ENCODE measurements around the gene FGD3. TPM values are rescaled to one million over a fixed set of nuclear protein-coding genes. Genes with fewer than 3 reads are reported as not detected.
"Not testable (repeated sequence)": the region's sequence is repeated elsewhere in the genome, so short reads cannot be mapped to it uniquely, and the experiment has no call there.

The FGD3 gene
- total RNA-seq, 2 experiments from 2014 or later = 91.0 to 95.7 TPM

DNA sequence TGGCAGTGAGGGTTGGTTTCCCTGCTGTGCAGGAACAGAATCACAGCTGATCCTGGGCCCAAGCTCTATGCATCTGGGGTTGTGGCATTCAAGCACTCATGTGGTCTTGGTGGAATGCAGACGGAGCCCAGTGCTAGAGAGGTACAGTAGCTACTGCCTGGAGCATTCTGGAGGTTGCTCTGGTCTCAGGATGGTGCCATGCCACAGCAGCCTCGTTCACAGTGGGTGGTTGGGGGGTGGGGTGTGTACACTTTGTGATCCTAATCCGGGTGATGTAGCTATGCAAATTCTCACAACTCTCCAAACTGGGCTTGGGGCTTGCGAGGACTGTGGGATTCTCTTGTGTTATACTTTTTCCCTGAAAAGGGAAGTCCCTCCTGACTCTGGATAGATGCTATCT is 45.2 kb downstream of the FGD3 start:
- Mint-ChIP-seq H3K27me3 (no peaks in the 10 kb centered on the region), H3K36me3 (ENCODE audit: low read depth) (peaks cover 99% of the 10 kb centered on the region), H3K9me3 (peaks cover 2% of the 10 kb centered on the region), H3K27ac (peak overlapping the region; percentile 75), H3K4me3 (peak overlapping the region; percentile 2), H3K4me1 (ENCODE audit: low read depth) (peaks cover 99% of the 10 kb centered on the region)
- Histone ChIP-seq H3K27ac (ENCODE audit: low read depth in 1 of 2, low read length in 2 of 2) (peak overlapping the region in 1 of 2 donors; percentile 22), H3K27me3 (ENCODE audit: control insufficient read depth in 1 of 2, insufficient read depth in 2 of 2, low read length in 2 of 2) (no peaks in the 10 kb centered on the region), H3K4me1 (ENCODE audit: insufficient read depth, low read length) (peaks cover 38% of the 10 kb centered on the region), H3K9me3 (ENCODE audit: control insufficient read depth in 1 of 2, insufficient read depth in 1 of 2, low read length in 2 of 2) (no peaks in the 10 kb centered on the region), H3K36me3 (ENCODE audit: insufficient read depth, low read length) (peaks cover 39% of the 10 kb centered on the region), H3K4me3 (ENCODE audit: low read length) (no peak overlapping the region)
- intact Hi-C loops (cut with DNase I, micrococcal nuclease) = no loop called here
- POLR2A ChIA-PET = interaction anchor here (0.5 to 1.6 kb wide), 5 partner anchors 11 to 72 kb away, joined by 3 to 7 read pairs (median 4); no protein-coding TSS in a partner anchor
- DNase-seq (peak in 1 of 14 experiments; percentile 23), ATAC-seq (ENCODE audit: poor library complexity) (no peak)
- CTCF ChIA-PET = interaction anchor here (0.8 to 2.4 kb wide), 4 partner anchors 11 to 116 kb away, joined by 3 to 10 read pairs (median 4); no protein-coding TSS in a partner anchor
- TF ChIP-seq, protein P1, sequence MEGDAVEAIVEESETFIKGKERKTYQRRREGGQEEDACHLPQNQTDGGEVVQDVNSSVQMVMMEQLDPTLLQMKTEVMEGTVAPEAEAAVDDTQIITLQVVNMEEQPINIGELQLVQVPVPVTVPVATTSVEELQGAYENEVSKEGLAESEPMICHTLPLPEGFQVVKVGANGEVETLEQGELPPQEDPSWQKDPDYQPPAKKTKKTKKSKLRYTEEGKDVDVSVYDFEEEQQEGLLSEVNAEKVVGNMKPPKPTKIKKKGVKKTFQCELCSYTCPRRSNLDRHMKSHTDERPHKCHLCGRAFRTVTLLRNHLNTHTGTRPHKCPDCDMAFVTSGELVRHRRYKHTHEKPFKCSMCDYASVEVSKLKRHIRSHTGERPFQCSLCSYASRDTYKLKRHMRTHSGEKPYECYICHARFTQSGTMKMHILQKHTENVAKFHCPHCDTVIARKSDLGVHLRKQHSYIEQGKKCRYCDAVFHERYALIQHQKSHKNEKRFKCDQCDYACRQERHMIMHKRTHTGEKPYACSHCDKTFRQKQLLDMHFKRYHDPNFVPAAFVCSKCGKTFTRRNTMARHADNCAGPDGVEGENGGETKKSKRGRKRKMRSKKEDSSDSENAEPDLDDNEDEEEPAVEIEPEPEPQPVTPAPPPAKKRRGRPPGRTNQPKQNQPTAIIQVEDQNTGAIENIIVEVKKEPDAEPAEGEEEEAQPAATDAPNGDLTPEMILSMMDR (IDR thresholded peaks at IDR 0.05) = no peak

DNA sequence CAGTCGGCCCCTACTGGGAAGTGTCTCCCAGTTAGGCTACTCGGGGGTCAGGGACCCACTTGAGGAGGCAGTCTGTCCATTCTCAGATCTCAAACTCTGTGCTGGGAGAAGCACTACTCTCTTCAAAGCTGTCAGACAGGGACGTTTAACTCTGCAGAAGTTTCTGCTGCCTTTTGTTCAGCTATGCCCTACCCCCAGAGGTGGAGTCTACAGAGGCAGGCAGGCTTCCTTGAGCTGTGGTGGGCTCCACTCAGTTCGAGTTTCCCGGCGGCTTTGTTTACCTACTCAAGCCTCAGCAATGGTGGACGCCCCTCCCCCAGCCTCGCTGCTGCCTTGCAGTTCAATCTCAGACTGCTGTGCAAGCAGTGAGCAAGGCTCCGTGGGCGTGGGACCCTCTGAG is 51.5 kb downstream of the FGD3 start:
- H3K27ac ChIP-seq (ENCODE audit: low read depth in 1 of 2, low read length in 2 of 2); H3K4me3 ChIP-seq (ENCODE audit: low read length); H3K27me3 ChIP-seq (ENCODE audit: control insufficient read depth in 1 of 2, insufficient read depth in 2 of 2, low read length in 2 of 2); H3K9me3 ChIP-seq (ENCODE audit: control insufficient read depth in 1 of 2, insufficient read depth in 1 of 2, low read length in 2 of 2); H3K4me3 Mint-ChIP-seq; H3K27me3 Mint-ChIP-seq; ATAC-seq (ENCODE audit: poor library complexity); H3K9me3 Mint-ChIP-seq; intact Hi-C loops (cut with DNase I, micrococcal nuclease): not testable (repeated sequence)
- Histone ChIP-seq H3K4me1 (ENCODE audit: insufficient read depth, low read length) (peaks cover 37% of the 10 kb centered on the region), H3K36me3 (ENCODE audit: insufficient read depth, low read length) (peaks cover 21% of the 10 kb centered on the region)
- peak overlapping the region; percentile 88 for H3K27ac Mint-ChIP-seq
- peaks cover 97% of the 10 kb centered on the region for H3K36me3 Mint-ChIP-seq (ENCODE audit: low read depth)
- peaks cover 96% of the 10 kb centered on the region for H3K4me1 Mint-ChIP-seq (ENCODE audit: low read depth)
- ChIA-PET POLR2A (interaction anchor here (0.6 to 1.1 kb wide), 3 partner anchors 33 to 111 kb away, joined by 3 read pairs; no protein-coding TSS in a partner anchor), CTCF (interaction anchor here (1.7 kb wide), 1 partner anchor 42 kb away, joined by 6 read pairs; no protein-coding TSS in a partner anchor)
- peak in 1 of 14 experiments; percentile 31 for DNase-seq

DNA sequence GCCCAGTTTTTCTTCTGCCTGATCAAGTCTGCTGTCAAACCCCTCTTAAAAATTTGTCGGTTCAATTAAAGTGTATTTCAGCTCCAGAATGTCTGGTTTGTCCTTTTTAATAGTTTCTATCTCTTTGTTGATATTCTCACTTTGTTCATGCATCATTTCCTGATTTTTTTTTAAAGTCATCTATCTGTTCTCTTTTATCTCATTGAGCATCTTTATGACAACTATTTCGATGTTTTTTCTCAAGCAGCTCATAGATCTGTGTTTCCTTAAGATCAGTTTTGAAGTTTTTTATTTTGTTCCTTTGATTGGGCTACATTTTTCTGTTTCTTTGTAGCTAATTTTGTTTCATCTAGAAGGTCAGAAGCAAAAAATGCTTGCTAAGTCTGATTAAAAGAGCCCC is 53.7 kb downstream of the FGD3 start:
- no peaks in the 10 kb centered on the region for H3K27me3 ChIP-seq (ENCODE audit: control insufficient read depth in 1 of 2, insufficient read depth in 2 of 2, low read length in 2 of 2)
- H3K4me3 ChIP-seq (ENCODE audit: low read length) = no peak overlapping the region
- Mint-ChIP-seq H3K36me3 (ENCODE audit: low read depth) (peaks cover 98% of the 10 kb centered on the region), H3K4me1 (ENCODE audit: low read depth) (peaks cover 88% of the 10 kb centered on the region), H3K27me3 (no peaks in the 10 kb centered on the region), H3K27ac (peak overlapping the region; percentile 88), H3K9me3 (peaks cover 3% of the 10 kb centered on the region), H3K4me3 (peak overlapping the region; percentile 39)
- peaks cover 46% of the 10 kb centered on the region for H3K4me1 ChIP-seq (ENCODE audit: insufficient read depth, low read length)
- ATAC-seq (ENCODE audit: poor library complexity) = peak; percentile 44
- ChIA-PET POLR2A (interaction anchor here (0.7 to 3.4 kb wide), 10 partner anchors 9 to 143 kb away, joined by 3 to 16 read pairs (median 4); no protein-coding TSS in a partner anchor), CTCF (interaction anchor here (0.8 to 2.5 kb wide), 6 partner anchors 14 to 108 kb away, joined by 3 to 15 read pairs (median 5); no protein-coding TSS in a partner anchor)
- H3K27ac ChIP-seq (ENCODE audit: low read depth in 1 of 2, low read length in 2 of 2) = peak overlapping the region; percentile 61 to 65
- TF ChIP-seq, protein P1 (IDR thresholded peaks at IDR 0.05) = no peak
- peak in 3 of 14 experiments; percentile 44 to 56 (median 52) for DNase-seq
- intact Hi-C loops (cut with DNase I, micrococcal nuclease) = loop anchor here (2.0 to 10.0 kb wide), 5 partner anchors 14 to 304 kb away; no protein-coding TSS in a partner anchor
- peaks cover 0 to 9% of the 10 kb centered on the region in 2 experiments for H3K9me3 ChIP-seq (ENCODE audit: control insufficient read depth in 1 of 2, insufficient read depth in 1 of 2, low read length in 2 of 2)
- peaks cover 42% of the 10 kb centered on the region for H3K36me3 ChIP-seq (ENCODE audit: insufficient read depth, low read length)
